Muscle layer of duodenum (tissue), 2 donors: ENCODE data around the gene PSD4.

Experiments
- H3K27ac ChIP-seq: one replicate; pipeline ENCODE4 v1.7.0; 2013; ENCODE audit warnings: mild to moderate bottlenecking, low read length
- H3K27me3 ChIP-seq: one replicate; pipeline ENCODE4 v1.7.0; 2013; ENCODE audit warnings: low read depth, mild to moderate bottlenecking, control low read depth, low read length
- H3K36me3 ChIP-seq, 2 donors: one replicate each; pipeline ENCODE4 v1.7.0; 2013; ENCODE audit warnings: low read length in 2 of 2, control low read depth in 1 of 2, mild to moderate bottlenecking in 1 of 2; ENCODE audit not compliant: insufficient read depth in 2 of 2, control insufficient read depth in 1 of 2
- H3K4me1 ChIP-seq, 2 donors: one replicate each; pipeline ENCODE4 v1.7.0; 2013; ENCODE audit warnings: low read length in 2 of 2, mild to moderate bottlenecking in 2 of 2, control low read depth in 1 of 2, moderate library complexity in 1 of 2; ENCODE audit not compliant: insufficient read depth in 2 of 2, control insufficient read depth in 1 of 2
- H3K4me3 ChIP-seq, 2 donors: one replicate each; pipeline ENCODE4 v1.7.0; 2013; ENCODE audit warnings: low read length in 2 of 2, low read depth in 1 of 2, mild to moderate bottlenecking in 1 of 2
- H3K9me3 ChIP-seq, 2 donors: one replicate each; pipeline ENCODE4 v1.7.0; 2013; ENCODE audit warnings: low read length in 2 of 2, control low read depth in 1 of 2, mild to moderate bottlenecking in 1 of 2; ENCODE audit not compliant: control insufficient read depth in 1 of 2
- donor health status: healthy.

PSD4 gene

DNA sequence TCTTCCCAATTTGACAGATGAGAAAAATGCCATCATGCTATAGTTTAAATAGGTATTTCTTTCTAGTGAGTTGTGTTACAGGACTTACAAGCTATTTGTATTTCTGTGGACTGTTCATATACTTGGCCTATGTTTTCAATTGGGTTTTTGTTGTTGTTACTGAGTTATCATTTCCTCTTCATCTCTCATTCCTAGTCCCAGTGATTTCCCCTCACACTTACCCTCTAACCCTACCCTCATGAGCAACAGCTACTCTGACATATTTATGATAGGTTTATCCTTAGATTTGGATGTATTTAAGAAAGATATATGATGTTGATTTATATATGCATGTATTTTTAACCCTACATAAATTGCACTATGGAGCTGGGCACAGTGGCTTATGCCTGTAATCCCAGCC lies 10.9 kb upstream of the PSD4 start:
- Histone ChIP-seq H3K27me3 (peaks cover 4% of the 10 kb centered on the region), H3K27ac (no peak overlapping the region), H3K9me3 (no peaks in the 10 kb centered on the region), H3K4me1 (peaks cover 0 to 5% of the 10 kb centered on the region in 2 donors), H3K4me3 (no peak overlapping the region), H3K36me3 (no peaks in the 10 kb centered on the region)

- Histone ChIP-seq H3K36me3 (no peaks in the 10 kb centered on the region), H3K9me3 (no peaks in the 10 kb centered on the region), H3K4me3 (no peak overlapping the region), H3K27me3 (no peaks in the 10 kb centered on the region), H3K27ac (no peak overlapping the region), H3K4me1 (peaks cover 0 to 5% of the 10 kb centered on the region in 2 donors)
Observed at GRCh38 chr2:113164215-113164929, 9.4 kb upstream of the PSD4 start.

DNA sequence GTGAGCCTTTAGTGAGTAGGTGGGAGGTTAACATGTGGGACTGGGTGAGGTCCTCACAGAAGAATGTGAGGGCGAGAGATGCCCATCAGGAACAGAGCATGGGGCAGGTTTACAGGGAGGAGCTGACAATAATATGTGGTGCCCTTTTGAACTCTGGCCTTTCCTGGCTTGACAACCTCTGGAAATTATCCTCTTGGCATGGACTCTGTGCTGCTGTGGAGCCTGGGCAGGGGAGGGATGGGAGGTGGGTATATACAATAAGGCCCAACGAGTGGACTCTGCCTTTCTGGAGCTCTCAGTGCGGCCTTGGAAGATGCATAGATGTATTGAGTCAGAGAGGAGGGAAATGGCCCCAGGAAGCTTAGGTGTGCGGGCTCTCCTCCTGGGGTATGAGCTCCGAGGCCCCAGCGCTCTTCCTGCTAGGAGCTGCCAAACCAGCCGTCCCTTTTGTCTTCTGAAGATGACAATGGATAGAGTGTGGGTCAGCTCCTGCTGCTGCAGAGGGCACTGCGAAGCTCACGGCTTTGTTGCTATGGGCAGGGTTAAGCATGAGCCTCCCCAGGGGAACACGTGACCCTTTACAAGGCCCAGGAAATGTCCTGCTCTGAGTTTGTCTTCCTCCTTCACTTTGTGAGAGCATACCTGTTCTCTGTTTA lies 8.7 kb upstream of the PSD4 start:
- peaks cover 0 to 5% of the 10 kb centered on the region in 2 donors for H3K4me1 ChIP-seq
- no peak overlapping the region for H3K4me3 ChIP-seq
- no peaks in the 10 kb centered on the region for H3K36me3 ChIP-seq
- H3K27me3 ChIP-seq: no peaks in the 10 kb centered on the region
- H3K9me3 ChIP-seq: no peaks in the 10 kb centered on the region
- no peak overlapping the region for H3K27ac ChIP-seq

- Histone ChIP-seq H3K4me1 (peaks cover 0 to 5% of the 10 kb centered on the region in 2 donors), H3K27ac (no peak overlapping the region), H3K4me3 (no peak overlapping the region), H3K36me3 (no peaks in the 10 kb centered on the region), H3K9me3 (no peaks in the 10 kb centered on the region), H3K27me3 (no peaks in the 10 kb centered on the region)
Observed at GRCh38 chr2:113166187-113166645, 7.6 kb upstream of the PSD4 start.

GRCh38 chr2:113167115-113167932 lies 6.4 kb upstream of the PSD4 start:
- Histone ChIP-seq H3K27me3 (no peaks in the 10 kb centered on the region), H3K9me3 (no peaks in the 10 kb centered on the region), H3K4me1 (peaks cover 0 to 5% of the 10 kb centered on the region in 2 donors), H3K4me3 (no peak overlapping the region), H3K27ac (peak overlapping the region; percentile 67), H3K36me3 (no peaks in the 10 kb centered on the region)

DNA sequence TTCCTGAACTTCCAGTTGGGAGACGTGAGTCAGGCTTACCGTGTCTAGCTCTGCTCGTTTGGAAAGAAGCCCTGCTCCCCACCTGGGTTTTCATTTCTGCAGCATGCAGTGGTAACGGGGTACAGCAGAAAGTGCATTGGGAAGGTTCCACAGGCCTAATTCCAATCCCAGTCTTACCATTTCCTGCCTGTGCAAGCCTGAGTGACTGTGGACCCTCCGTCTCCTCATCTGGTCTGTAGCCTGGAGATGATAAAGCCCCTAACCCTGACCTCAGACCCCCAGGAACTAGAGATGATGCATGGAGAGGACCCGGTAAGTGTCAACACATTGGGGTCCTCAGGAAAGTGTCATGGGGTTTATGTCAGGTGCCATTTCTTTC lies 5.8 kb upstream of the PSD4 start:
- no peaks in the 10 kb centered on the region for H3K27me3 ChIP-seq
- H3K9me3 ChIP-seq: no peaks in the 10 kb centered on the region
- peak overlapping the region; percentile 67 for H3K27ac ChIP-seq
- no peak overlapping the region for H3K4me3 ChIP-seq
- H3K4me1 ChIP-seq: peaks cover 0 to 5% of the 10 kb centered on the region in 2 donors
- H3K36me3 ChIP-seq: no peaks in the 10 kb centered on the region

GRCh38 chr2:113169002-113169530 lies 4.7 kb upstream of the PSD4 start:
- H3K27me3 ChIP-seq: no peaks in the 10 kb centered on the region
- H3K27ac ChIP-seq: no peak overlapping the region
- H3K36me3 ChIP-seq: no peaks in the 10 kb centered on the region
- H3K4me3 ChIP-seq: no peak overlapping the region
- no peaks in the 10 kb centered on the region for H3K9me3 ChIP-seq
- H3K4me1 ChIP-seq: peaks cover 0 to 5% of the 10 kb centered on the region in 2 donors

- Histone ChIP-seq H3K27me3 (no peaks in the 10 kb centered on the region), H3K9me3 (no peaks in the 10 kb centered on the region), H3K36me3 (no peaks in the 10 kb centered on the region), H3K4me3 (no peak overlapping the region), H3K4me1 (peaks cover 0 to 3% of the 10 kb centered on the region in 2 donors), H3K27ac (no peak overlapping the region)
Observed at GRCh38 chr2:113169586-113169985, 4.2 kb upstream of the PSD4 start.

DNA sequence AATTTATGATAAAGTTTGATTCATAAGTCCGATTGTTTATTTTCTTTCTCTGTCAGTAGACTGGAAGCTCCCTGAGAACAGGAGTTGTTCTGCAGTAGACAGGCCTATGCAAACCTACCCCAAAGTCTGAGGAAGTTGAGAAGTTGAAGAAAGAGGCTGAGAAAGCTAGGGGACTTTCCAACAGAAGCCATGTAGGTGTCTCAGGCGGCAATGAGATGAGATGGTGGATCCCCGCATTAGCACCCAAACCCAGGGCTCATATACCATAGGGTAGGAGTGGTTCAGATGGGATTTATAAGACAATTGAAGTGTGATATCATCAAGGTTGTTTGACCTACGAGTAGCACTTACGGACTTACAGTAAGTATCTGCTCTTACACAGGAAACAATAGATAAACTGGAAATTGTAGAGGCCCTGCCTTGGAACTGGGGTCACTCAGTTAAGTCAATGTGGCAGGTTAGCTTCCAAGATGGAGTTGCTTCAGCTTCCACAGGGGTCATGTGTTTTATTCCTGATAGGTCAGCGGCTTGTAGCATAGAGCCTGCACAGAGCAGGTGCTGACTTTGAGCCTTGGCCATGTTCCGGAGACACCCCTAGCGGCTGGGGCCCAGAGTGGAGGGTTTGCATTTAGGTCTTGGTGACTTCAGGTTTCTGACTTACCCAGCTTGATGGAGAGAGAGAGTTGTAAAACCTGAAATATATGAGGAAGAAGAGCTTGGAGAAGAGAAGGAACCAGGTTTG lies 2.3 kb upstream of the PSD4 start:
- Histone ChIP-seq H3K27ac (no peak overlapping the region), H3K36me3 (no peaks in the 10 kb centered on the region), H3K9me3 (no peaks in the 10 kb centered on the region), H3K4me1 (no peaks in the 10 kb centered on the region), H3K4me3 (no peak overlapping the region), H3K27me3 (no peaks in the 10 kb centered on the region)

DNA sequence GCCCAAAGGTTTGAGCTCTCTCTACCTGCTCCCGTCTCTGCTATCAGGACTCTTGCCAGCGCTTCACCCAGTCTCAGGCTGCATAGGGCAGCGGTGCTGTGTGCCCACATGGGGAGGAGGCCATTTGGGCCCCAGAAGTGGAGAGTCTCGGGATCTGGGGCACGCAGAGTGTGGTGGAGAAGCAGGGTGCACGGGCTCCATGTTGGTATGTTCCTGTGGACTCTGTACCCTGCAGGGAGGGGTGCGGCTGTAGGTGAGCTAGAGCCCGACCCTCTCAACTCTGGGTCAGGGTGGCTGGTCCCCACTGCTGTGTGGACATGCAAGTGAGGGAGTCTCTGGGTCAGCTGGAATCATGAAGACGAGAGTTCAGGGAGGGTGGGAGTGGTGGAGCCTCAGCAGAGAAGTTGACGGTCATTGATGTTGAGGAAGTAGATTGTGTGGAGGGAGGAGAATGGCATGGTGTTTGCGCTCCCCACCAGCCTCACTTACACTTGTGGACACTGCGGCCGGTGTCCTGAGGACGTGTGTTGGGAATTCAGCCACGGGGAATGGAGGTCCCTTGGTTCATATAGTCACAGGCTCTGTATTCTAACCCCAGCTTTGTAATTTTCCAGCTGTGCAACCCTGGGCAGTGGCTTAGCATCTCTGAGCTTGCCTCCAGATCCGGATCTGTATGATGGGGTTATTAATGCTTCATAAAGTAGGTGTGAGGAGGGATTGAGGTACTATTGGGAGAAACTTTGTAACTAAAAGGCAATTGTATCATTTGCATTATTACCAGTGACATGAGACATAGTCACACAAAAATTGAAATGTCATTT lies 840 bp upstream of the PSD4 start:
- Histone ChIP-seq H3K4me1 (no peaks in the 10 kb centered on the region), H3K4me3 (no peak overlapping the region), H3K27me3 (no peaks in the 10 kb centered on the region), H3K27ac (no peak overlapping the region), H3K36me3 (no peaks in the 10 kb centered on the region), H3K9me3 (no peaks in the 10 kb centered on the region)
